ENCODE results near the gene KANSL1. TPM values are rescaled to one million over a fixed set of nuclear protein-coding genes. Genes with fewer than 3 reads are reported as not detected.

The KANSL1 gene
- total and polyA plus RNA-seq, 2 of the 4 experiments (the other 2 are of a cell fraction): 19.1 to 49.6 TPM

DNA sequence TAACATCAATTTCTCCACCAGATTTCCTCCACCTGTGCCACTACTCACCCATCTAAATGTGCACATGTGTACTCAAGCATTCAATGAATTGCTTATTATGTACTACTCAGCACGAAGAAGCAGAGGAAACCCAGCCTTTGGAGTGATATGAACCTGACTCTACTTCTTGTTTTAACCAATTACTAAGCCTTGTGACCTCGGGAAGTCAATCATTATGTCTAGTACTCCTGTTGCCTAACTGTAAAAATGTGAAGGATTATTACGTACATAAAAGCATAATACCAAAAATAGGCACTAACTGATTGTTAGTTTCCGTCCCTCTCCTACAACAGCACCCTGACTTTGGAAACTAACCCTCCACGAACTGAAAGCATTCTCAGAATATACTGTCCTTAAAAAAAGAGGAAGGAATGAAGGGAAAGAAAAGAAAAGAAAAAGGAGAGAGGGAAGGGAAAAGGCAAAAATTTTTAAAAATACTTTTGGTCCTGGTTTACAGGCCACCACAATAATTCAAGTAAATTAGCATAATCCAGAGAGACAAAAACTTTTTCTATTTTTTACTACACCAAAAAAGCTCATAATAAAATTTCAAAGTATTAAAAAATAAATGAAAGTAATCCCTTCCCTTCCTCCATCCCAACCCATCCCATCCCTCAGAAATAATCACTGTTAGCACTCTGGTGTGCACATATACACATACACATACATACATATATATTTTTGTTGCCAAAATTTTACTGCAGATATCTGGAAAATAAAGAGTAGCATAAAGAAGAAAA, 53.6 kb downstream of the KANSL1 start:
- Histone ChIP-seq H3K4me1 (ENCODE audit: control insufficient read depth, insufficient read depth, low read length) (peaks cover 6% of the 10 kb centered on the region; the same call in 1 of the 2 replicates), H3K14ac (replicated peaks; ENCODE audit: low read depth, low read length) (no peak overlapping the region), H2AK9ac (replicated peaks; ENCODE audit: low read depth, low read length, poor library complexity) (no peak overlapping the region), H3K18ac (ENCODE audit: low read depth, low read length) (no peak overlapping the region), H3K4me3 (ENCODE audit: insufficient read depth, low read depth, low read length) (no peak overlapping the region), H2AK5ac (ENCODE audit: low read depth, low read length) (no peak overlapping the region), H3K9me1 (ENCODE audit: insufficient read depth, low read length) (peaks cover 13% of the 10 kb centered on the region), H3K23ac (ENCODE audit: low read depth, low read length) (no peak overlapping the region), H2BK20ac (ENCODE audit: low read depth, low read length) (no peak overlapping the region), H3K9ac (ENCODE audit: low read depth, low read length) (no peak overlapping the region), H4K5ac (ENCODE audit: low read depth, low read length) (no peak overlapping the region), H3K36me3 (ENCODE audit: control insufficient read depth, insufficient read depth, low read length) (no peaks in the 10 kb centered on the region), H3K4ac (ENCODE audit: low read depth, low read length) (no peak overlapping the region), H3K56ac (ENCODE audit: extremely low read depth, insufficient read depth, low read length) (no peak overlapping the region), H4K8ac (ENCODE audit: low read depth in 2 of 2, low read length in 2 of 2) (no peak overlapping the region), H4K91ac (ENCODE audit: insufficient read depth, low read depth, low read length) (no peak overlapping the region), H3K9me3 (ENCODE audit: control insufficient read depth, insufficient read depth, low read length) (no peaks in the 10 kb centered on the region), H2AFZ (replicated peaks; ENCODE audit: low read length, poor library complexity) (no peak overlapping the region), H2BK120ac (ENCODE audit: low read depth, low read length) (no peak overlapping the region), H2BK15ac (ENCODE audit: low read depth, low read length) (no peak overlapping the region), H3K27me3 (ENCODE audit: control insufficient read depth, insufficient read depth, low read length) (no peaks in the 10 kb centered on the region), H4K20me1 (ENCODE audit: insufficient read depth, low read length) (peaks cover 95% of the 10 kb centered on the region), H3K27ac (ENCODE audit: insufficient read depth, low read length) (no peak overlapping the region), H3K79me1 (ENCODE audit: low read depth in 1 of 2, low read length in 2 of 2) (peaks cover 5 to 86% of the 10 kb centered on the region in 2 experiments; a peak in 3 of 4 replicates), H2BK5ac (ENCODE audit: low read depth, low read length, poor library complexity, severe bottlenecking) (no peak overlapping the region), H3K4me2 (ENCODE audit: low read depth, low read length) (no peak overlapping the region)
- DNase-seq (no peak), ATAC-seq (ENCODE audit: low read depth) (no peak)
- in situ Hi-C loops (cut with MboI; ENCODE audit: low sequenced_read_pairs) (loop anchor here (5.0 kb wide), 1 partner anchor 48 kb away; no protein-coding TSS in a partner anchor), intact Hi-C loops (cut with micrococcal nuclease) (no loop called here), dilution Hi-C loops (cut with HindIII; ENCODE audit: low sequenced_read_pairs, unreplicated experiment) (no loop called here)
- POLR2A ChIA-PET (ENCODE audit: unreplicated experiment): no interaction called here
- BruUV-seq (replicated peaks): no TSS peak
- no CpG with 5 or more reads among the region's 5 CpGs for WGBS, 2 experiments (ENCODE audit: extremely low coverage in 2 of 2, insufficient read length in 1 of 2)
- no peak for TF ChIP-seq MAZ (IDR thresholded peaks at IDR 0.05; ENCODE audit: borderline replicate concordance, low read depth, low read length)
- TF ChIP-seq, protein P1, sequence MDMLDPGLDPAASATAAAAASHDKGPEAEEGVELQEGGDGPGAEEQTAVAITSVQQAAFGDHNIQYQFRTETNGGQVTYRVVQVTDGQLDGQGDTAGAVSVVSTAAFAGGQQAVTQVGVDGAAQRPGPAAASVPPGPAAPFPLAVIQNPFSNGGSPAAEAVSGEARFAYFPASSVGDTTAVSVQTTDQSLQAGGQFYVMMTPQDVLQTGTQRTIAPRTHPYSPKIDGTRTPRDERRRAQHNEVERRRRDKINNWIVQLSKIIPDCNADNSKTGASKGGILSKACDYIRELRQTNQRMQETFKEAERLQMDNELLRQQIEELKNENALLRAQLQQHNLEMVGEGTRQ (IDR thresholded peaks at IDR 0.05; ENCODE audit: low read depth, low read length): no peak
- TF ChIP-seq CEBPB (IDR thresholded peaks at IDR 0.05; ENCODE audit: low read depth, low read length): no peak
- no peak for TF ChIP-seq NFE2L2 (IDR thresholded peaks at IDR 0.05; ENCODE audit: low read depth, low read length)
- TF ChIP-seq MXI1 (IDR thresholded peaks at IDR 0.05; ENCODE audit: borderline replicate concordance, low read depth, low read length): no peak
- TF ChIP-seq RCOR1 (IDR thresholded peaks at IDR 0.05; ENCODE audit: insufficient replicate concordance, low read length): no peak
- CTCF ChIA-PET: no interaction called here

All from IMR-90 (cell line).